ENCODE results near the gene BRD2. TPM values are rescaled to one million over a fixed set of nuclear protein-coding genes. Genes with fewer than 3 reads are reported as not detected.

Gene BRD2
- total RNA-seq, 1 donor from 2014 or later, result 140 TPM

DNA sequence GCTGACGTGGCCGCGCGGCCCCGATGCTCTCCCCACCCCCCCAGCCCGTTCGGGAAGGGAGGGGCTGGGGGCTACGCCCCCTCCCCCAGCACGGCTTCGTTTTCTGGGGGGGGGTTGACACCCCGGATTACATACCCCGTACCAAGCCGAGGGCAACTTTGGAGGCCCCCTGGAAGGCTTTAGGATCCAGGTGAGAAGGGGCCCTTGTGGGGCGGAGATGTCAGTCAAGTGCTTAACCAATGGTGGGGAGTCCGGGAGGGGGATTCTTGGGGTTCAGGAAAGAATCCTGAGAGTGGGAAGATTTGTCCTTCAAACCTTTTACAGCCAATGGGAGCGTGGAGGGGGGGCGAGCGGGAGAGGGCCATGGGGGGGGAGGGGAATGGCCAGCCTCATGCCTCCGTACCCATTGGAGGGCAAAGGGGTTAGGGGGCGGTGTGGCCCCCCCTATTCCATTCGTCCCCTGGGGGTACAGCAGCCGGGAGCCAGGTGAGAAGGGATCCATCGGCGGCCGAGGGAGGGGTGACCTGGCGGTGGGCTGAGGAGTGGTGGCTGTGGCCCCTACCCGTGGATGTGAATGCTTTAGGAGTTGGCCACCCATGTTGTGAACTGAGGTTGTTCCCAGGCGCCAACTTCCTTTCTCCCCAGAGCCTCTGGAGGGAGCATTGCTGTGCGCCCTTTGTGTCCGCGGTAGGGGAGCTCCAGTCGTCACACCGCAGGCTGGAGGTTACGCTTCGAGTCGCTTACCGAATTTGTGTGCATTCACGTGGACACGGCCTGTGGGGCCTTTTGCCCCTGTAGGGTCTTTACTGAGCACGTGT is 682 bp downstream of the BRD2 start:
- DNase-seq (ENCODE audit: low read depth), result no peak
- H3K4me3 ChIP-seq (ENCODE audit: low read depth, low read length), result peak overlapping the region; percentile 77
- TF ChIP-seq, protein P1, sequence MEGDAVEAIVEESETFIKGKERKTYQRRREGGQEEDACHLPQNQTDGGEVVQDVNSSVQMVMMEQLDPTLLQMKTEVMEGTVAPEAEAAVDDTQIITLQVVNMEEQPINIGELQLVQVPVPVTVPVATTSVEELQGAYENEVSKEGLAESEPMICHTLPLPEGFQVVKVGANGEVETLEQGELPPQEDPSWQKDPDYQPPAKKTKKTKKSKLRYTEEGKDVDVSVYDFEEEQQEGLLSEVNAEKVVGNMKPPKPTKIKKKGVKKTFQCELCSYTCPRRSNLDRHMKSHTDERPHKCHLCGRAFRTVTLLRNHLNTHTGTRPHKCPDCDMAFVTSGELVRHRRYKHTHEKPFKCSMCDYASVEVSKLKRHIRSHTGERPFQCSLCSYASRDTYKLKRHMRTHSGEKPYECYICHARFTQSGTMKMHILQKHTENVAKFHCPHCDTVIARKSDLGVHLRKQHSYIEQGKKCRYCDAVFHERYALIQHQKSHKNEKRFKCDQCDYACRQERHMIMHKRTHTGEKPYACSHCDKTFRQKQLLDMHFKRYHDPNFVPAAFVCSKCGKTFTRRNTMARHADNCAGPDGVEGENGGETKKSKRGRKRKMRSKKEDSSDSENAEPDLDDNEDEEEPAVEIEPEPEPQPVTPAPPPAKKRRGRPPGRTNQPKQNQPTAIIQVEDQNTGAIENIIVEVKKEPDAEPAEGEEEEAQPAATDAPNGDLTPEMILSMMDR (conservative IDR thresholded peaks at IDR 0.05; ENCODE audit: low read depth, low read length), result no peak

DNA sequence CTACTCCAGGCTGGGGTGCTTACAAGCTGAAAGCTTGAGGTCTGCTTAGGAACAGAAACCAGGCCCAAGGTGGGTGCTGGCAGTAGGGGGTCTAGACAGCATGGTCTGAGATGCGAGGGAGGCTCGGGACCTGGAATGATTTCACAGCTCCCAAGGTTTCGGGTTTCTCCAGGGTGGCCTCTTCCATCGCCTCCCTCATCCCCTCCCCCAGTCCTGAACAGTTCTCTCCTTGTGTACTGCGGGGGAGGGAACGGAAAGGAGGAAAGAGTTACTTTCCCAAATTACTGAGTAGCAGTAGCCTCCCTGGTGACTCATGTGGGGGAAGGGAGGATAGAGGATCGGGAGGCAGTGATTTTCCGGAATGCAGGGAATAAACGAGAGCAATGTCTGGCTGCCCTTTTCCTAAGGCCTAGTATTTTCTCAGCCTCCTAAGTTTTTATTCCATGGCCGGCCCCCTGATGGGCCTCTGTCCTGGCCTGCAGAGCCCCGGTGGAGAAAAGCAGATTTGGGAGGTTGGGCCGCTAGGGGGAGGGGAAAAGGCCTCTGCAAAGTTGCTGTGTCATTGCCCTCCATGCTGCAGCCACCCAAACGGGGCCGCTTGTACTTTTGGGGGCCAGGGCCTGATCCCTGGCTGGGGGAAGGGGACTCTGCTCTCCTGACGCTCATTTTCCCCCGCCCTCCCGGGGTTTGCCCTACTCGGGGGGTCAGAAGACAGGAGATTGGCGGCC is 1.5 kb downstream of the BRD2 start:
- TF ChIP-seq, protein P1 (conservative IDR thresholded peaks at IDR 0.05; ENCODE audit: low read depth, low read length), result peak; percentile 25
- peak overlapping the region; percentile 77 for H3K4me3 ChIP-seq (ENCODE audit: low read depth, low read length)
- DNase-seq (ENCODE audit: low read depth), result no peak

DNA sequence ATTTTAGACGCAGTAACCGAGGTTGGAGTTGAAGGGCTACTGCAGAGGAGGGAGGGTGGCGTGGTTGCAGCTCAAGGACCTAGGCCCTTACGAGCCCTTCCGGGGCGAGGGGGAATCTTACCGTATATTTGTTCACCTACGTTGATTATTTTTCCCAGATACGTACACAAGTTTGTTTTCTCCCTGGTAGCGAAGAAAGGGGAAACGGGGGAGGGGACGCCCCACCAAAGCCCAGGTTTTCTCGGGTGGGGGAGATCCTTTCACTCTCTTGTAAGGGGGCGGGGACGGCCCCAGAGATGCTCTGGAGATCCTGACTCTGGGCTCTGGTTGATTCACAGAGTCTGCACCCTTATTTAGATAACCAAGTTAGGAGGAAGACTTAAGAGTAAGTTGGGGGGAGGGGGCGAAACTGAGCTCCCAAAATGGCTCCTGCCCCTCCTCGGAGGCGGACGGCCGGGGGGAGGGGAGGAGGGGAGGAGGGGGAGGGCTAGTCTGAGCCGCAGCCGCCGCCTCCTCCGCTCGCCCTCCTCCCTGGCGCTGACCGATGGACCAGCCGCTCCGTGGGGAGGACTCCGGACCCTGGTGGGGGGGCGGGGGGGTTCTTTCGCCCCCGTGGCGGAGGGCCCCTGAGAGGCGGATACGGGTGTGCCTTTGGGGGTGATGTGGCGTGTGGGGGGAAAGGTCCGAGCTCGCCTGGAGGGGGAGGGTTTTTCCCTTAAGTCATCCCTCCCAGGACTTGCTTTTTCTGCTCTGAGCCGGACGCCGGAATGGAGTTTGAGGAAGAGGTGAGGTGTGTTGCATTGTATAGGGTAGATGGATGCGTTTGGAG is 2.2 kb downstream of the BRD2 start:
- H3K4me3 ChIP-seq (ENCODE audit: low read depth, low read length), result peak overlapping the region; percentile 77
- DNase-seq (ENCODE audit: low read depth), result peak; percentile 10
- TF ChIP-seq, protein P1 (conservative IDR thresholded peaks at IDR 0.05; ENCODE audit: low read depth, low read length), result no peak

DNA sequence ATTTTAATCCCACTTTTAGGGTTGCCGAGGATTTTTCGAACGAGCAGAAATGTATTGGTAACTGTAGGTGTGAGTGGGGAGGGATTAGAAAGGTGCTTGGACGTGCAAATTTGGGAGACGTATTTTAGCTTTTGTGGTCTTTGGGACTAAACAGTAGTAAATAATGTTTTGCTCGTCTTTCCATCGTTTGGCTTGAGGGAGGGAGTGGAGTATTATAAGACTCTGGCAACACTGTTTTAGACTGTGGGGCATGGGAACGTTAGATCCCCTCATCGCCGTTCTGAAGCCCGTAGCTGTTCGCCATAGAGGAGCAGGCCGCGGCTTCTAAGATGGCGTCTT is 2.8 kb downstream of the BRD2 start:
- no peak for DNase-seq (ENCODE audit: low read depth)
- TF ChIP-seq, protein P1 (conservative IDR thresholded peaks at IDR 0.05; ENCODE audit: low read depth, low read length), result no peak
- H3K4me3 ChIP-seq (ENCODE audit: low read depth, low read length), result peak overlapping the region; percentile 77

DNA sequence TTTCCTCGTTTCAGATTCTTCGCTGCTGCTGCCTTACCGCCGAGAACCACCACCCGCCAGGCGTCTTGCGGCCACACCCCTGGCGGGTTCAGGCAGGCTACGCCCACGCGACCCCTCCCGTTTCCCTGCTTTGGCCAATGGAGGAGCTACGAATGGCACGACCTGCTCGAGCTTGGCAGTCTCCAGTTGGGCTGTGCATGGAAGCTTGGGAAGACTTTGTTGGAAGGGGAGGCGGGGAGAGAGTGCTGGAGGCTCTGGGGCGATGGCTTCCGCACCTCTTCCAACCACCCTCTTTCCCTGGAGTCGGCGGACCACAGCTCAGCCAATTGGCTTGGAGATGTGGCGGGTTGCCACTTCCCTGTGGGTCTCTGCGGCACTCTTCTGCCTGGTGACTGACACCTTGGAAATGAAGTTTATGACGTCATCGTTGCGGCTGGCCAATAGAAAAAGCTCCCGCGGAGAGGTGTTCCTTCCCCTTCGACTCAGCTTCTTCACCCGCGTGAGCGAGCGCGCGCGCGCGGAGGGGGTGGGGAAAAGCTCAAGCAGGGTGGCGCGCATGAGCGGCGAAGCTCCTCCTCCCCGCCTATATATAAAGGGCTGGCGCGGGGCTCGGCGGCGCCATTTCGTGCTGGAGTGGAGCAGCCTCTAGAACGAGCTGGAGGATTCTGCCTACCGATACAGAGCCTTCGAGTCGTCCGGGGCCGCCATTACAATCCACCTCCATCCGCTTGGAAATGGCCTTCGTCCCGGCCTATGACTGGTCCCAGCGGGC is 3.4 kb downstream of the BRD2 start:
- TF ChIP-seq, protein P1 (conservative IDR thresholded peaks at IDR 0.05; ENCODE audit: low read depth, low read length), result no peak
- peak; percentile 98 for DNase-seq (ENCODE audit: low read depth)
- H3K4me3 ChIP-seq (ENCODE audit: low read depth, low read length), result peak overlapping the region; percentile 77
